Measurements from ENCODE around the gene SCO2.
"Not testable (repeated sequence)": the region's sequence is repeated elsewhere in the genome, so short reads cannot be mapped to it uniquely, and the experiment has no call there.

The SCO2 gene

DNA sequence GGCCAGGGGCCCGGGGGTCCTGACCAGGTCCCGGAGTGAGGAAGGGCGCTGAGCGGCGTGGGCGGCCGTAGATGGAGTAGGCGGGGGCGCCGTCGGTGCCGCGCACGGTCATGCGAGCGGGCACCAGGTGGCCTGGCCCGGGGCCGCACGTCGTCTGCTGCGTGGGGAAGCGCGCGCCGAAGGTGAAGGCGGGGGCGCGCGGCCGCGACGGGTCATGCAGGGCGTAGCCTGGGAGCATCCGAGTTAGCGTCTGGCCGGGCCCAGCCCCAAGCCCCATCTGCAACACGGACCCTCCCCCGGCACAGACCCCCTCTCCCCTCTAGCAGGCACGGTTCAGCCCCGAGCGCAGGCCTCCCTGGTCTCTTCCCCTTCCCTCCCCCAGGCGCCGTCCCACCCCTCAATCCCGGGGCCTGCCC is 6.2 kb upstream of the SCO2 start:
- peak; percentile 8 for DNase-seq

DNA sequence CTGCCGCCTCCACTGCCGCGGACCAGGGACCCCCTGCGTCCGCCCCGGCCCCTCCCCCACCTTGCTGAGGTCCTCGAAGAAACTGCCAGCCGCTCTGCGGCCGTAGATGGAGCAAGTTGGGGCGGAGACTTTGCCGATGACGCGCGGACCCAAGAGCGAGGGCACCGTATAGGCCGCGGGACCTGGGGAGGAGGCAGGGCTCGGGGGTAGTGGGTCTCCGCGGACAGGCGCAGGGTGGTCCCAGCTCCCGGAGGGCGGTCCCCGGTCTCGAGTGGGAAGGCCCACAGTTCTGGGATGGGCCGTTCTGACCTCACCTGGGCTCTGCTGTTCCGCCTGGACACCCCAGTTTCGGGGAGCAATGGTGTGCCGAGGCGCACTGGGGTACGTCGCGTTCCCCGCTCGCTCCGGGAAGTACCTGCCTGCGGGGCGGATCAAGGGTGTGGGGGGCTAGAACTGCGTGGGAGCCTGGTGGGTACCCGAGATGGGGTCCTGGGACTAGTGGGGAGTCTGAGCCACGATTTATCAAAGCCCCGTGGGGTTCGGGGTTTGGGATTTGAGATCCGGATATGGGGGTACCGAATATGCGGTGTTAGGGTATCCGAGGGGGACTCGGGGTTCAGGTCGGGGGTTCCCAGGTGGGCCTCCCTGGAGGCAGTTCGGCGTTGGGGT is 5.6 kb upstream of the SCO2 start:
- DNase-seq, result peak; percentile 42

DNA sequence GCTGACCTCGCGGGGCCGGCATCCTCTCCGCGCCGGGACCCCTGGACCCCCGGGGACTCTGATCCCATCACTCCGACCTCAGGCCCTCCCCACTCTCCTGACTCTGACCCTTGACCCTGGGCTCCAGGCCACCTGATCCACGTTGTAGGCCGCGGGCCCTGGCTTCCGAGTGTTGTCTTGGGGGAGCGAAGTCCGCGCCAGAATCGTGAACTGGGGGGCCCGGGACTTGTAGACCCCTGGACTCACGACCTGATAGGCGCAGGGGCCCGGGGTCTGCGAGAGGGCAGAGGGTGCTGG is 5.1 kb upstream of the SCO2 start:
- no peak for DNase-seq

DNA sequence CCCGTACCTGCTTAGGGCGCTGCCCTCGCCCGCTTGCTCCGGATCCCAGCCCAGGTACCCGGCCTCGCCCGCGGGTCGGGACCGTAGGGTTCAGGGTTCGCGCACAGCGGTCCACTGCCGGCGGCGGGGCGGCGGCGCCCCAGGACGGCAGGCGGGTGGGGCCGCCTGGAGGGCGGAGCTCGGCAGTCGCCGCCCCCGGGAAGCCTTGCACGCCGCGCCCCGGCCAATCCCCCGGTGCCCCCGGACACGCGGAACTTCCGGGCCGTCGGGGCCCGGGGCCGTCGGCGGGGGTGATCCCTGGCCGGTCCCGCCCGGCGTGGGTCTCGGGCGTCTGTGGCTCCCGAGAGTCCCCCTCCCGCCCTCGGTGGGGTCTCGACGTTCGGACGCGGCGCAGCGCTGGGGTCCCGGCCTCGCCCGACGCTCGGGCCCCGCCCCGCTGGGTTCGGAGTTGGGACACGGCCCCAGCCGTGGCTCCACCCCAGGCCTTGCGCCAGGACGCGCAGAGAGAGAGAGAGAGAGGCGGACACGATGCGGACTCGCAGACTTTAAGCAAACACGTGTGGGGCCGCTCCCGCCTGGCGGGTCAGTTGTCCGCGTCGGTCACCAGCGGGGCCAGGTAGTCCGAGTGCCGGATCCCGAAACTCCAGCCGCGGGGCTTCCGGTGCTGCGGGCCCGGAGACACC is 4.6 kb upstream of the SCO2 start, which contains the start of gene TYMP:
Gene TYMP (minus strand): TSS at position 116 of the 683 bp plus-strand sequence. CDS start 303 bp downstream, outside the sequence.
- DNase-seq, result peak; percentile 25

DNA sequence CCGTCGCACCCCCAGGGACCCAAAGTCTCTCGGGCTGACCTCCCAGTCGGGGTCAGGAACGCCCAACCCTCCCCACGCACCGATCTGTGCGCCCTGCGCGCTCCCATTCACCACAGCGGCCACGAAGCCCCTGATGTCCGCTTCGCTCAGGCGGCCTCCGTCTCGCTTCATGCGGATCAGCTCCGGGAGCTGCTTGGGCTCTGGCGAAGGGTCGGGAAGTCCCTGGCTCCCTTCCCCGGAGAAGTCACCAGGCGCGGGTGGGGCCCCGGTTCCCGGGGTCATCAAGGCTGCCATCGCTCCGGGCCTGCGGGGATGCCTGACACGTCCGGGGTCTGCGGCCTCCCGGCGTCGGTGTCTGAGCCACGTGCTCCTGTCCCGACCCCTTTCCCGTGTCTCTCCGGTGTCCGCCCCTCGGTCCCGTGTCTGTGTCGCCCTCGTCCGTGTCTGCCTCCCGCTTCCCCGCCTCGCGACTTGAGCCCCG is 4.1 kb upstream of the SCO2 start:
- no peak for DNase-seq

DNA sequence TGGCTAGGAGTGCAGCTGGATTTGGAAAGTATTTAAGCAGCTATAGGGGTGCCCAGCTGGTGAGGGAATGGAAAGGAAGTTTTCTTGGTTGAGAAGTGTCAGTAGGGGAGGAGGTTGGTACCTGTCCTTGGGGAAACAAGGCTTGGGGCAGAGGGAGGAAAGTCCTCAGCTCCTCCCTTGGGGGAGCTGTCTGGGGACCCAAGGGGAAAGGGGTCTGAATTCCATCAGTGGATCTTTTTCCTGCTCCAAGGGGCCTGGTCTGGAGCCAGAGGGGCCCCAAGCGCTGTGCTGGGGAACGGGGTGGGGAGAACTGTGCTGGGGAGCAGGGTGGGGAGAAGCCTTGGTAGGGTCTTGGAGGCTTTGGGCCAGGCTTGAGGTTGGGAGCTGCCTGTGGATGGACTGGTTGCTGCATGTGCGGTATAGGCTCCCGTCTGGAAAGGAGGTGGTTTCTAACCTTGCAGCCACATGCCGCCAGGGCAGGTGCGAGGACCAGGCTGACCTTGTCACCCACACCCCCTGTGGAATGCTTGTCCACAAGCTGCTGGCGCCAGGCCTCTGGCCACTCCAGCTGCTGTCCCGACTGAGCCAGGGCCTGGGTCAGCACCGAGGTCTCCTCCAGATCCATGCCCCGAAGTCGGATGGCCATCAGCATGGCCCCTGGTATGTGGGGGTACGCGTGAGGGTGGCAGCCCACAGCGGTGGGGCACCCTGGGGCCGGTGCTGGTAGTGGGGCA is 3.5 kb upstream of the SCO2 start:
- no peak for DNase-seq

DNA sequence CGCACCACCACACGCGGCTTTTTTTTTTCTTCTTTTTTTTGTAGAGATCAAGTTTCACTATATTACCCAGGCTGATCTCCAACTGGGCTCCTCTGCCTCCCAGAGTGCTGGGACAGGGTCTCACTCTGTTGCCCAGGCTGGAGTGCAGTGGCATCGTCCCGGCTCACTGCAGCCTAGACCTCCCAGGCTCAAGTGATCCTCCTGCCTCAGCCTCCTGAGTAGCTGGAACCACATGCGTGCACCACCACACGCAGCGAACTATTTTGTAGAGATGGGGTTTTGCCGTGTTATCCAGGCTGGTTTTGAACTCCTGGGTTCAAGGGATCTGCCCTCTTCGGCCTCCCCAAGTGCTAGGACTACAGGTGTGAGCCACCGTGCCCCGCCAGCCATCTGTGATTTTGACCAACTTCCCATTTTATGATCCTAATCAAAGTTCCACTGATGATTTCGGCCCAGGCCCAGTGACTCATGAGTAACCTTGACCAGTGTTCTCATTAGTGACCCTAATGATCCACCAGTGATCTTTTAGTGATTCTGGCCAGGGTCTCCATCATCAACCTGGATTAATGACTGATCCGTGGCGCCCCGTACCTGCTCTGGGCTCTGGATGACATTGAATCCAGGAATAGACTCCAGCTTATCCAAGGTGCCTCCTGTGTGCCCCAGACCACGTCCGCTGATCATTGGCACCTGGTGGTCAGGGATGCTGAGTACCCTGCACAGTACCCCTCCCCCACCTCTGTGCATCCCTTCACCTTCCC is 2.7 kb upstream of the SCO2 start:
- no peak for DNase-seq

DNA sequence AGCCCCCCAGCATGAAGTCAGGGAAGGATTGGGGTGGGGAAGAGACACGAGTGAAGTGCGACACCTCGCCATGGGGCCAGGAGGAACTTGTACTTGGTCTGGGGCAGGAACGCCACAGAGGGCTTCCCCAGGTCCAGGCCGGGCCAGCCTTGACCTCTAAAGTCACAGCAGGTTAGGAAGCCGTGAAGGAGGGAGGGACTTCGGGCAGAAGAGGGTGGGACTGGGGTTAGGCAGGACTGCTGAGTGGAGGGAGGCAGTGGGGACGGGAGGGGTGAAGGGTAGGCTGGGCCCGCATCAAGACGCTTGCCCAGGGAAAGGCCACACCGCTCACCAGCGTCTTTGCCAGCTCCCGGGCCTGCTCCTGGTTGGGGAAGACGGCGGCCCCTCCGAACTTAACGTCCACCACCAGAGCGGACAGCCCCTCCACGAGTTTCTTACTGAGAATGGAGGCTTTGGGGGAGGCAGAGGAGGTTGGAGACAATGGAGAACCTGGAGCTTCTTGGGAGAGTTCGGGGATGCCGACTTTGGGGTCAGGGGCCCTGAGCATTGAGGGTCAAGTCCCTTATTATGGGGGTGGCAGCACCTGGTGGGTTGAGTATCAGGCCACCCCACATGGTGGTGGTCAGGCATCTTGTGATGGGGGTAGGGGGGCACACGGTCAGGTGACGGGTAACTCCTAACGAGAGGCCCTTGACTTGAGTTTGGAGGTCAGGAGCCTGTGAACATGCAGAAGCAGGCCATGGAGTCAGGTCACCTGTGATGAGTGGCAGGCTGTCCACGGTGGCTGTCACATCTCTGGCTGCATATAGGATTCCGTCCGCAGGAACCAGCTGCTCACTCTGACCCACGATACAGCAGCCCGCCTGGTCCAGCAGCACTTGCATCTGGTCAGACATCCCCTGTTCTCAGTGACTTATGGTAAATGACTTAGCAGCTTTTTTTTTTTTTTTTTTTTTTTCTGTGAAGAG is 1.7 kb upstream of the SCO2 start:
- DNase-seq, result peak; percentile 67

DNA sequence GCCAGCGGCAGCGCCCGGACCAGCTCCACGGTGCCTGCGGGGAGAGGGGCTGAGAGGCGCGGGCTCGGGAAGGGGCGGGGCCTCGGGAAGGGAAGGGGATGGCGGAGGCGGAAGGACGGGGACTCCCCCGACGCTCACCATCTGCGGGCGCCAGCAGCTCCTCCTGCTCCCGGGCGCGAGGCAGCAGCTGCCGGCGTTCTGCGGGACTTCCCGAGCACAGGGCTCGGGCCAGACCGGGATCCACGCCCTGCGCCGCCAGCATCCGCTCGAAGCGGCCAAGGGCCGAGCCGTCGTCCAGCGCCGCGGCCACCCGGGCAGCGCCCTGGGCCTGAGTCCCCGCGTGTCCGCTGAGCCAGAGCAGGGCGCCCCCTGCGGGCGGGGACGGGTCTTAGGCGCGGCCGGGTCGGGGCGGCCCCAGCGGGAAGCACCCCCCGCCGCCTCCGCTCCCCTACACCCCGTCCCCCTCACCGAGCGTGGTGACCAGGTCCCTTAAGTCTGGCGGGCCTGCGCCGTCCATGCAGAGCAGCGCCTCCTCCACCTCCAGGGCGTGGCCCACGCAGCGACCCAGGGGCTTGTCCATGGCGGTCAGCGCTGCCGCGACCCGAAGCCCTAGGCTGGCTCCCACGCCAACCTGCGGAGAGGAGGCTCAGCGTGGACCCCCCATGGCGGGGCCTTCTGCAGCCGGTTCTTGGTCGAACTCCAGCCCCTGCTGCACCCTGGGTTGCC is 873 bp upstream of the SCO2 start:
- DNase-seq, result peak; percentile 75

DNA sequence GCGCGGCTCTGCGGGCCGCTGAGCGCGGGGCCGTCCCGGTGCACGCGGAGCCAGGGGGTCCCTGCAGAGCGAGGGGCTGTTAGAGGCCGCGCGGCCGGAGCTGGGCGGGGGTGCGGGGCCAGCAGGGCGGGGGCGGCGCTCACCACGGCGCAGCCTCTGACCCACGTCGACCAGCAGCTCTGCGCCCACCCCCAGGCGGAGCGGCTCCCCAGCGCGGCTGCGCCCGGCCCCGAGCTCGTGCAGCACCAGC is 385 bp upstream of the SCO2 start:
- DNase-seq, result no peak

DNA sequence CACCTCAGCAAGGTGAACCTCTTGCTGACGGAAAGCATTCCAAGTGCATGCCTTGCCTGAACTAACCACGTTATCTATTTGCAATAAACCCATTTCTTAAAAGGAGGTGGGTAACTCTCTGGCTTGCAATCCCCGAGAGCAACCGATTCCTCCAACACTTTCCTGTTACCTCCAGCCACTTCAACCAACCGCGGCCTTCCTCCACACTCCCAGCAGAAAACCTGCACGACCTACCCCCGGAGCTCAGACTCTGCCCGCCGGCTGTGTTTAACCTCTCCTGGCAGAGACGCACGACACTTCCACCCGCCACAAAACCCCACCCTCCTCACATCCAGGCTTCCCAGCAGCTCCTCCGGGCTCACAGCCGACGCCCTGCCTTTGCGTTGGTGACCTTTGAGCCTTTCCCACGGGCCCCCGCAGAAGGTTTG is 708 bp downstream of the SCO2 start:
- DNase-seq, result no peak

DNA sequence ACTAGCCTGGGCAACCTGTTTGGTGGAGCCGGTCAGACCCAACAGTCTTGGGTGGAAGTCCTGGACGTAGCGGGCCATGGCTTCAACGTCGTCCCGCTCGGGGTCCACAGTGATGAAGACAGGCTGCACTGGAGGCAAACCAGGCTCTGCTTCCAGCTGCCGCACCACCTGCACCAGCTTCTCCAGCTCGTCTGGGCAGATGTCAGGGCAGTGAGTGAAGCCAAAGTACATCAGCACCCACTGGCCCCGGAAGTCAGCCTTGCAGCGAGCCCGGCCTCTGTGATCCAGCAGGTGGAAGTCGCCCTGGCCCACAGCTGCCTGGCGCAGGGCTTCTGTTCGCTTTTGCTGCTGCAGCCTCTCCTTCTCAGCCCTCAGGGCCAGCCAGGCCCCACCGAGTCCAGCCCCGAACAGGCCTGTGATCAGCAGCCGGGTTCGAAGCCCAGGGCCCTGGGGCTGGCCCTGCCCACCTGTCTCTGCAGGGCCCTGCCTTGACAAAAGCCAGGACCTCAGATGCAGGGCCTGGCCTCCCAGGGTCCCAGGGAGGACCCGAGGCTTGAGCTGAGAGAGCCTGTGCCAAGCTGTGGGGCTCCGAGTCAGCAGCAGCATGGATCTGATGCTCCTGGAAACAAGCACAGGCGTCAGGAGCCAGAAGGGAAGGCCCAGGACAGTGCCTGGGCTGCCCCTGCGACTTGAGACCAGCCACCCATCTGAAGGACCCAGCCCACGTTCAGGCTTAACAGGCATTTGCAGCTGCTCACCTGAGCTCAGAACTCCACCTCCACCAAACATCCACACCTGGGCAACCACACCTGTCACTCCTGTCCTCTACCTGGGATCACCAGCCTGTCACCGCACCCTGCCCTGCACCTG is 1.4 kb downstream of the SCO2 start:
- peak; percentile 47 for DNase-seq

DNA sequence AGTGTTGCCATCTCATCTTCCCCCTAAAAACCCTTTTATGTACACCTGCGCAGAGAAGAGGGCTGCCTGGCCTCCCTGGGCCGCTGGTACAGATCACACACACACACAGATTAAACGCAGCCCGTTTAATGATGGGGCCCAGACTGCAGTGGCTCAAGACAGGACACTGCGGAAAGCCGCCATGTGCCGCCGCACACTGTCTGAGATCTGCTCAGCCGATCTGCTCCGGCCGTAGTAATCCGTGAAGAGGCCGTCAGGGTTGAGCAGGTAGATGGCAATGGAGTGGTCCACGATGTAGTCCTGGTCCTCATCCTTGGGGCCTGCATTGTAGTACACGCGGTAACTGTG is 2.0 kb downstream of the SCO2 start:
- DNase-seq, result no peak

DNA sequence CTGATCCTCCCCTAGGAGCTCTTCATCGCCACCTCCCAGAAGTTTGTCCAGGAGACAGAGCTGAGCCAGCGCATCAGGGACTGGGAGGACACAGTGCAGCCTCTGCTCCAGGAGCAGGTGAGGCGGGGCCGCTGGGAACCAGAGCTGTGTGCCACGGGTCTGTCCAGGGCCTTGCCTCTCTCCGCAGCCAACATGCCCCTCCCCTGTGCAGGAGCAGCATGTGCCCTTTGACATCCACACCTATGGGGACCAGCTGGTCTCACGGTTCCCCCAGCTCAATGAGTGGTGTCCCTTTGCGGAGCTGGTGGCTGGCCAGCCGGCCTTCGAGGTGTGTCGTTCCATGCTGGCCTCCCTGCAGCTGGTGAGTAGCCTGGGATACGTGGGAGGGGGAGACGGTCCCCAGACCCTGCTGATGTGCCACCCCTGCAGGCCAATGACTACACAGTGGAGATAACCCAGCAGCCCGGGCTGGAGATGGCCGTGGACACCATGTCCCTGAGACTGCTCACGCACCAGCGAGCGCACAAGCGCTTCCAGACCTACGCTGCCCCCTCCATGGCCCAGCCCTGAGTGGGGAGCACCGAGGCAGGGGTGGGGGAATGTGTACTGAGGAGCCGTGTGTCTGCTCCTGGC is 2.5 kb downstream of the SCO2 start:
- no peak for DNase-seq

DNA sequence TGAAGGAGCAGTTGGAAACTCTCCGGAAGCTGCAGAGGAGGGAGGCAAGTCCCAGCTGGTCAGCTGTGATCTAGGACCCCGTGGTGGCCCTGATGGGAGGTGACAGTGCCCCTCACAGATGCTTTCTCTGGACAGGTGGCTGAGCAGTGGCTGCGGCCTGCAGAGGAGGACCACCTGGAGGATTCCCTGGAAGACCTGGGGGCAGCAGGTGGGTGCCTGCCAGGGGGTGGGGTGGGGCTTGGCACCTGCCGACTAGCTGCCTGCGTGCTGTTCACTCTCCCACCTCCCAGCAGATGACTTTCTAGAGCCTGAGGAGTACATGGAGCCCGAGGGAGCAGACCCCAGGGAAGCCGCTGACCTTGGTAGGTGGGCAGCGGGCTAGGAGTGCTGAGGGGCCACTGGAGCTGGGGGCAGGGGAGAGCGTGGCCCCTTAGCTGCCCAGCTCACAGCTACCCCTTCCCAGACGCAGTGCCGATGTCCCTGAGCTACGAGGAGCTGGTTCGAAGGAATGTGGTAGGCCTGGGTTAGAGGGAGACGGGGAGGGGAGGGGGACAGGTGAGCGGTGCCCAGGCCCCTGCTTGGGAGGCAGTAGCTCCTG is 3.1 kb downstream of the SCO2 start:
- no peak for DNase-seq

DNA sequence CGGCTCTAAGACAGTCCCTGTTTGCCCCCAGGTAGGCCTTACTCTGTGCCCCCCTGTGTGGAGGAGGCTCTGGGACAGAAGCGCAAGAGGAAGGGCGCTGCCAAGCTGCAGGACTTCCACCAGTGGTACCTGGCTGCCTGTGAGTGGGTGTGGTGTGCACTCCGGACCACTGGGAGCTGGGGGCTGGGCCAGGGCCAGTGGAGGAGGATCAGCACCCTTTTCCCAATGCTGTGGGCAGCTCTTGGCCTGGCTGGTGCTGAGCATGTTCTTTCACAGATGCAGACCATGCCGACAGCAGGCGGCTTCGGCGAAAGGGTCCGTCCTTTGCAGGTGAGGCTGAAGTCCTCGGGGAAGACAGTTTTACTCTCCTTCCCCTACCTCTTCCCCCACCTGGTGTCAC is 3.7 kb downstream of the SCO2 start:
- no peak for DNase-seq

DNA sequence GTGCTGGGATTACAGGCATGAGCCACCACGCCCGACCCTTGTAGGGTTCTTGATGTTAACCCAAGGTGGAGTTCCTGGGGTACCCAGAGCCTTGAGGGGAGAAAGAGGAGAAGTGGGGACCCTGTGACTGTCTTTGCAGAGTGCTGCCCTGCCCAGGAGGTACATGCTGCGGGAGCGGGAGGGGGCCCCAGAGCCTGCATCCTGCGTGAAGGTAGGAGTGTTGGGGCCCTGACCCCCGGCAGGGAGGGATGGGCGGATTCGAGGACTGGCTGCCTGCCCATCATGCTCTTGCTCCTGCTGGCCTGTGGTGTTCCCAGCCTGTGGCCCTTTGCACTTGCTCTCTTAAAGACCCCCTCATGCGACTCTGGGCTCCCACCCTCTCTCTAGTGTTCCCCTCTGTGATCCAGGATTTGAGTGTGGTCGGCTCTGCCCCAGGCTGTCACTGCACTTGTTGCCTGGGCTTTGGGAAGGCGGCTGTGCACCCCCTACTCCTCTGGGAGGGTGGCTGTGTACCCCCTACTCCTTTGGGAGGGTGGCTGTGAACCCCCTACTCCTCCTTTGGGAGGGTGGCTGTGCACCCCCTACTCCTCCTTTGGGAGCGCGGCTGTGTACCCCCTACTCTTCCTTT is 4.5 kb downstream of the SCO2 start:
- no peak for DNase-seq

DNA sequence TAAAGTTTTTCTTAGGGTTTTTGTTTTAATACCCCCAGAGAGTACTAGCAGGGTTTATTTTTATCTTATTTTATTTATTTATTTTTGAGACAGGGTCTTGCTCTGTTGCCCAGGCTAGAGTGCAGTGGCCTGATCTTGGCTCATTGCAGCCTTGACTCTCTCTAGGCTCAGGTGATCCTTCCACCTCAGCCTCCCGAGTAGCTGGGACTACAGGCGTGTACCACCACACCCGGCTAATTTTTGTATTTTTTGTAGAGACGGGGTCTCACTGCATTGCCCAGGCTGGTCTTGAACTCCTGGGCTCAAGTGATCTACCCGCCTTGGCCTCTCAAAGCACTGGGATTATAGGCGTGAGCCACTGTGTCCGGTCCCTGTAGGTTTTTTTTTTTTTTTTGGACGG is 5.2 kb downstream of the SCO2 start:
- not testable (repeated sequence) for DNase-seq

DNA sequence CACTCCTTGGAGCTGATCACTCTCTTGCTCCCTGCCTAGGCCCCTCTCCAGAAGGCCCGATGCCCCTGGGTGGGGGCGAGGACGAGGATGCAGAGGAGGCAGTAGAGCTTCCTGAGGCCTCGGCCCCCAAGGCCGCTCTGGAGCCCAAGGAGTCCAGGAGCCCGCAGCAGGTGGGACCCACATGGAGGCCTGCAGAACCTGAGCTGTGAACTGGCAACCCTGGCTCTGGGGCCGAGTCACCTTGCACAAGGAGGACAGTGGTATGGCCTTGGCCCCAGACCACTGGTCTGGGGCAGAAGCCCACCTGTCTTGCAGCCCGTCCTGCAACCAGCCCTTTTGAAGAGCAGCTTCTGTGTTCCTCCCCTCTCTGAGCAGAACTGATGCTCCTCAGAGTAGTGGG is 6.2 kb downstream of the SCO2 start:
- DNase-seq, result no peak
